Activated CD4-positive, CD25-positive, alpha-beta regulatory T cell treated with anti-CD3 and anti-CD28 coated beads, Interleukin-2, amount 50 U/mL, for 24 hours (primary cell): ENCODE results near the gene MYRF.

Experiments used
- ATAC-seq, 2 donors: fragments of 150-1000 bp; cut with Tn5 transposase; one replicate each; pipeline ENCODE4 v1.10.0; 2021; ENCODE audit warnings: mild to moderate bottlenecking in 1 of 2, moderate library complexity in 1 of 2

Gene MYRF

DNA sequence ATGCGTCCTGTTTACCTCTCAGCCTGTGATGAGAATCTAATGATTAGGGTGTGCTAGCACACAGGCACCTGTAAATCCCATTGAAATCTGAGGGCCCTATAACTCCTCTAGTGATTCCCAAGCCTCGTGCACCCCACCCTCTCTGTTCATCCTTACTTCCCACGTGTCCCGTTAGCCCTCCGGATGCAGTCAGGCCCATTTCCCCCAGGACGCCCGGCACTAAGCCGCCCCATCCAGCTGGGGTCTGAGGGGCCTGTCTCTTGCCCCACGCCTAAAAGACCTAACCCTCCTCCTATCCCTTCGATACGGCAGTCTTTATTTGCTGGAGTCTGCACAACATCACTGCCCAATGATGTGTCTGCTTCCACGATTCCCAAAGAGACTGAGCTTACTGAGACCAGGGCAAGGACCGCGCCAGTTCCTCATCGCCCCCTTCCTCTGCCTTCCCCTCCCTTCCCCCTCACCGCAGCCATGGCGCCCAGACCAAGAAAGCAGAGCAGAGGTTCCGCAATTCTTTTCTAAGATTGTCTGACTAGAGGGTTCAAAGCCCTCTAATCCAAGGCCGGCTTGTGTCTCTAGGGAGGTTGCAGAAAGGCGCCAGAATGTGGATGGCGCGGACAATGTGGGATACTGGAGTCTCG is 74.6 kb downstream of the MYRF start:
- ATAC-seq: no peak

DNA sequence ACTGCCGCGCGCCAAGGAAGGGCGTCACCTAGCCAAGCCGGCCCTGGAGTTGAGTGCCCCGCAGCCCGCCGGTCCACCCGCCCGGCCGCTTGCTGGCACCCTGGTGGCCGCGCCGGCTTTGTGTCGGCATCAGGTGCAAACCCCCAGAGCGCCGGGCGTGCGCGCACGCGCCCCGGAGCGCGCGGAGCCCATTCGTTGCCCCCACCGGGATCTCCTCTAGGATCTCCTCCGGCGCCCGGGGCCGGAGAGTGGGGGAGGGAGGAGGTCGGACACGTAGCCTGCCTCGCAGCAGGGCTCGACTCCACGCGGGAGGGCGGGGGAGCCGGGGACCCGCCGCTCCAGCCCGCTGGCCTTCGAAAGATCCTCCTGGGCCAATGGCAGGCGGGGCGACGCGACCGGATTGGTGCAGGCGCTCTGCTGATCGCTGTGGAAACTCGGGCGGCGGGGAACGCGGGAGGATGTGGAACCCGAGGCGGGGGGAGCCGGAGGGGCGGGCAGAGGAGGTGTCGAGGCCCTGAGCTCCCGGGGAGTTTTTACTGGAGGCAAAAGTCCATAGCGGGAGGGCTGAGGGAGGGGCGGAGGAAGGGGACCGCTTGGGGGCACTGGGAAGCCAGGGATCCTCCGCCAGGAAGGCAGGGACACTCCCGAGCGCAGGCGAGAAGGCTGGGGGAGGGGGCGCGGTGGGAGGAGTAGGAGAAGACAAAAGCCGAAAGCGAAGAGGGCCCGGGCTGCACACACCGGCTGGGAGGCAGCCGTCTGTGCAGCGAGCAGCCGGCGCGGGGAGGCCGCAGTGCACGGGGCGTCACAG is 75.3 kb downstream of the MYRF start, which contains the start of gene FADS2:
FADS2 (plus strand) TSS at position 730 of the 808 bp plus-strand sequence. CDS start 91 bp downstream, outside the sequence.
- peak; percentile 51 to 57 for ATAC-seq

DNA sequence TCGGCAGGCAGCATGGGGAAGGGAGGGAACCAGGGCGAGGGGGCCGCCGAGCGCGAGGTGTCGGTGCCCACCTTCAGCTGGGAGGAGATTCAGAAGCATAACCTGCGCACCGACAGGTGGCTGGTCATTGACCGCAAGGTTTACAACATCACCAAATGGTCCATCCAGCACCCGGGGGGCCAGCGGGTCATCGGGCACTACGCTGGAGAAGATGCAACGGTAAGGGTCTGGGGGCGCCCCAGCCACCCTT is 75.9 kb downstream of the MYRF start:
- ATAC-seq: no peak

DNA sequence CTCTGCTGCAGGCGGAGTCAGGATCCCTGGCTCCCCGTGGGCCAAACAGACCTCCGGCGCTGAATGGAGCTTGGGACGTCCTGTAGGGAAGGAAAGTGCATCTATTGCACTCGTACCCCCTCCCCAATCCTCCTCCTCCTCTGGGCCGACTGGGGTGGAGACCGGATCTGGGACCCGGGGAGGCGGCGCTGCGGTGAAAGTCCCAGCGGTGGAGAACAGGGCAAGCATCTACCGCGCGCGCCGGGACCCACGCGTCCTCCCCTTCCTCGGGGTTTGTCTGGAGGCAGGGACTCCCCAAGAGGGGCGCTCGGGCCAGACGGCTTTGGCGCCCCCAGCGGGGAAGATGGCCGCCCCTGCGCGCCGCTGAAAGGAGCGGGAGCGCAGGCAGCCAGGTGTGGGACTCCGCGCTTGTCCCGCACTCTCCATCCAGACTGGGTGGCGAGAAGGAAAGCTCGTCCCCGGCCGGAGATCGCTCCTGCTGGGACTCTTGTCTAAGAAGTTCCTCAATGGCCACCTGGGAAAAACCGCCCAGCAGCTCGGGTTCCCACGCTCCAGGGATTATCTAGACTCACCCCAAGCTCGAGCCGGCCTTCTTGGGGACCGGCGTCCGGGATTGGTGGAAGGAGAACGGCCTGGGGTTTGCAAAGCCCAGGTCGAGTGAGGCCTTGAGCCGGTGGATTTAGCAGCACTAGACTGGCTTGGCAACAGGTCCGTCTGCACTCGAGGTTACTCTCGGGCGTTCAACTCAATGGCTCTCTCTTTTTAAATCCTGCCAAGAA is 76.4 kb downstream of the MYRF start:
- ATAC-seq: peak in 1 of 2 donors; percentile 10

DNA sequence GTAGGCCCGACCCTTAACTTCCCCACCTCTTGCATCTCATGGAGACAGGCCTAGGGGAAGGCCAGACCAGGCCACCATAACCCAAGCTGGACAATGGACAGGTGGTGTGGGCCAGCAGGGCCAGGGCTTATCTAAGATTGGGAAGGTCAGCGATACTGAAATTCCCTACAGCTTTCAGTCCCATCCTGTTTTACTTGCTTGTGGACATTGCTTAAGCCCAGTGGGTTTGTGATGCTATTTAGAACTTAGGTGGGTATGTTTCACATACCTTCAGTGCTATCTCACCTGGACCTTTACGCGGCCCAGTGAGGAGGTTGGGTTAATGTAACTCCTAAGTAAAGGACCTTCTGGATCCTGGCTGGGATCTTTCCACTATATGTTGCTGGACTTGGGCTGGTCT is 77.4 kb downstream of the MYRF start:
- ATAC-seq: no peak

DNA sequence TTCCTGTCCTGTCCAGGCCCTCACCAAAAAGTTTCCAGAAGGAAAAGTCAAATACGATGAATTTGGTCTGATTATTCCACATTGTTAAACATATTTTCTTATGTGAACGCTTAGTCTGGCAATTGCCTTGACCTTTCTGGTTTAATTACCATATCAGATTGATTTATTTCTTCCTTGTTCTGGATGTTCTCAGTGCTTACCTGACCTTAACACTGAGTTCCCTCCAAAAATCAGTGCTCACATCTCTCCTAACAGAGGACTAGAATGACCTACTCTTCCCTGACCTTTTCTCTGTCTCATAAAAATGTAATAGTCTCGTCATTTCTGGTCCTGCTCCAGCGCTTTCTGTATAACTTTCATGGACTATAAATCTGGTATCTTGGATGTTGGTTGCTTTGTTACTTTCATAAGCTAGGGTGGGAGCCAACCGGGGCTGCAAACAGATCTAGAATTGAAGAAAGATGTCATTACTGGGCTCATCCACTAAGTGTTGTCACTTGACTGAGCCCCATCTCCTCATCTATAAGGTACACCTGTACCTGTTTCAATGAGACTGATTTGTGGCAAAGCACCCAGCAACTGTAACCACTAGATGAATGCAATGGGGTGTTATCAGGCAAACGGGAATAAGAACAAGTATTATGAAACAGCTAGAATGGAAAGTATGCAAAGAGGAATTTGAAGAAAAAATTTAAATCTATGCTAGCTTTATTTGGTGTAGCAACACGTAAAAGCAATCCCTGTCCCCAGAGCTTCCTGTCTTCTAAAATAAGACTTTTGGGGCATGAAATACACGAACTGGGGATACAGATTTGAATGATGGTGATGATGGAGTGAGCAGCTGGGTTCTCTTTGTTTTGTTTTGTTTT is 78.0 kb downstream of the MYRF start:
- no peak for ATAC-seq

DNA sequence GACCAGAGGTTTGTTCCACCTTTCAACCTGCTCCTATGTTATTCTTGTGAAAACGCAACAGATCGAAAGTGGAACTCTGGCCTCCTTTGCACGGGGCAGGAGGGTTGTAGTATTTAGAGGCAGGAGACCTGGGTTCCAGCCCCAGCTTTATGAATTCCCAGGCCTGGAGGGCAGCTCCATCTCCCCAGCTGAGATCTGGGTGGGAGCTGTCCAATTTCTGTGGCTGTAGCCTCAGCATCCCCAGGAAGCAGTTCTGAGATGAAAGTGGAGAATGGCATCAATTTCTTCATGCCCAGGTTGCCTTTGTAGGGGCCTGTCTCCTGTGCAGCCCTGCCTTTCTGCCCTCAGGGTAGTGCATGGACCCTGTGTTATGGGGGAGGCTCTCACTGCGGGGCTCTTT is 79.8 kb downstream of the MYRF start:
- no peak for ATAC-seq

DNA sequence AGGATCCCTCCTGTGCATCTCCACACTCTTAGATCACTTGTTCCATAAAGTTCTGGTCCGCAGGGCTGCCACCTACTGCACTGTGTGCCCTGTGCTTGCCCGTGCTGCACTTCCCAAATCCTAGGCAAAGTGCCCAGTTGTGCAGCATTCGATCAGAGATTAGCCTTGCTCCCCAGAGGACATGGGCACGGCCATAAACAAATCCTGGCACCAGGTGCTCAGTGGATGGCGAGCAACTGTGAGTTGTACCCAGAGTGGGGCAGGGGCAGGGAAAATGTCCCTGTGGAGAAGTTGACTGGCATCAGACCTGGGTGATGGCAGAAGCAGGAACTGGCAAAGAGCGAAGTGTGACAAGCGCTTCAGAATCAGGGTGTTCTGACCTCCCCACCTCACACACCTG is 80.3 kb downstream of the MYRF start:
- no peak for ATAC-seq

DNA sequence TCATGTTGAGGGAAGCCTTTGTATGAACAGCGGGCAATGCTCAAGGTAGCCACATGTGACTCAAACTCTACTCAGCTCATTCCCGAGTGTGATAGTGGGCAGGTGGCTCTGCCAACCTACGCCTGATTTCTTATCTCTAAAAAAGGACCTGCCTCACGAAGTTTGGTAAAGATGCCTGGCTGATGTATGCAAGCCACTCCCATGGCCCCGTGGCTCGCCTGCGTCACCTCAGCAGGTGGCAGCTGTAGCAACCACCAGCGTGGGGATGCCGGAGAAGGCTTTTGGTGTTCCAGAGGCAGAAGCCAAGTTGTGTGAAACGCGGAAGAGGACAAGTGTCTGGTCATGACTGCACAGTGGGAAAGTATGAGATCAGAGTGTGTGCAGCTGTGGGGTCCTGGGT is 81.0 kb downstream of the MYRF start:
- no peak for ATAC-seq

DNA sequence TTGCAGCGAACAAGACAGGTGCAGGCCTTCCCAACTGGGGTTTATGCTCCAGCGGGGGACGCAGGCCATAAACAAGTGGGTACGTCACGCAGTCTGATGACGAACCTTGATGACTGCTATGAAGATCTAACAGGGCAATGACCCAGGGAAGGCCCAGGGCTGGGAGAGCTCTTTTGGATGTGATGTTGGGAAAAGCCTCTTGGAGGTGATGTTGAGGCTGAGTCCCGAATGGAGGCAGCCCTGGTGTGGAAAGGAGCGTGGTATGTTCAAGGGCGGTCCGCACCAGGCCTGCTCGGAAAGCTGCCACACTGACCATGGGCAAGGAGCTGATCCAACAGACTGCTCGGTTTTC is 81.5 kb downstream of the MYRF start:
- ATAC-seq: no peak

DNA sequence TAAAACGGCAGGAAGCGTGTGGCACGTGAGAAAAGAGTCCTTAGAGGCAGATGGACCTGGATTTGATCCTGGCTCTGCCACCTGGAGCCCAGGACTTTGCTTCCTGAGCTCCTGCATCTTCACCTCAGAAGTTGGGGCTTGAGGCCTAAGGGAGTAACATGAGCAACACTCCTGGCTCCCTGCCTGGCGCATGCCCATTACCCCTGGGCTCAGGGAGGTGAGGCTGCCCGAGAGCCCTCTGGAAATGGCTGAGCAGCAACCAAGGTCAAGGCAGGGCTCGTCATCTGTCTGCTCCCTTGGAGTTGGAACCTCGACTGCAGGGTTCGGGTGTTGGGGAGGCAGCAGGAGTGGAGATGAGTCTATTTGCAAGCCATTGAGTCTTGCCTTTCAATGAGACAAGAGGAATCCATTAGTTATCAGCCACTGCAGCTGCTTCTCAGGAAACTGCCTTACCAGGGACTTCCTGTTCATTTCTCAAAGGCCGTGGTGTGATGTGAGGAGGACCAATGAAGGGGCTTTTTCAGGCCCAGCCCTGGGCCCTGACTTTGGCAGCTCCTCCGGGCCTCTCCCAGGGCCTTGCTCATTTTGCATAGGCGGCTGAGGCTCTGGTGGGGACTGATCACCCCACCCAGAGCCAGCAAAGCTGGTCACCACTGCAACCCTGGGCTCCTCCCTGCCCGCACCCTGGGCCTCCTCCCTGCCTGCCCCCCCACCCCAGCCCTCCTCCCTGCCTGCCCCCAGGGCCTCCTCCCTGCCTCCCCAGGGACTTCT is 82.0 kb downstream of the MYRF start:
- ATAC-seq: peak; percentile 60 to 76

DNA sequence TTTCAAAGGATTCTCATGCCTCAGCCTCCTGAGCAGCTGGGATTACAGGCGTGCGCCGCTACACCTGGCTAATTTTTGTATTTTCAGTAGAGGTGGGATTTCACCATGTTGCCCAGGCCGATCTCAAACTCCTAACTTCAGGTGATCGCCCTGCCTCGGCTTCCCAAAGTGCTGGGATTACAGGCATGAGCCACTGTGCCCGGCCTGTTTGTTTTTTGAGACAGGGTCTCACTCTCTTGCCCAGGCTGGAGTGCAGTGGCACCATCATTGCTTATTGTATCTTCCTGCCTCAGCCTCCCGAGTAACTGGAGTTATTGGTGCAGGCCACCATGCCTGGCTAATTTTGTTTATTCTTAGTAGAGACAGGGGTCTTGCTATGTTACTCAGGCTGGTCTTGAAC is 83.8 kb downstream of the MYRF start:
- ATAC-seq: no peak

DNA sequence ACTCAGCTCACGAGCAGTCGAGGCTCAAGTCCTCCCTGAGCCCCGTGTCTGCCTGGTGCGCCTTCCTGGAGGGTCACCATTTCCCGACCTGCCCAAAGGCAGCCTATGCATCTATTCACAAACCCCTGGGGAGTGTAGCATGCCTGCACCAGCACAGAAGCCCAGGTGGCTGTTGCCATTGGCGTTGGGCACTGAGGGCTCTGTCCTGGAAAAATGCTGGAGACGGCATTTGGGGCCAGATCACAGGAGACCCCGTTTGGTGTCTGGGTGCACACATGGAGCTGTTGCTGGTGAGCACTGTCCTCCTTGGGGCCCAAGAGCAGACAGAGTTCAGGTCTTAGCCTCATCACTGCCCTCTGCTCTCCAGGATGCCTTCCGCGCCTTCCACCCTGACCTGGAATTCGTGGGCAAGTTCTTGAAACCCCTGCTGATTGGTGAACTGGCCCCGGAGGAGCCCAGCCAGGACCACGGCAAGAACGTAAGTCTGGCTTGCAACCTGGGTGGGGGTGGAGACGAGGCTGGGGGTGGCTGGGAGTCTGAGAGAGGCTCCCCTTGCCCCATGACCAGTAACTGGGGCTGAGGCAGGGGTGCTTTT is 85.1 kb downstream of the MYRF start:
- no peak for ATAC-seq
